HG03175 (cell line): ENCODE data around the gene SERINC1.
"Not testable (repeated sequence)": the region's sequence is repeated elsewhere in the genome, so short reads cannot be mapped to it uniquely, and the experiment has no call there.

Source experiments
- ATAC-seq: cut with Tn5 transposase; IDR thresholded peaks from one replicate; pipeline ENCODE4 v1.9.1; 2021; ENCODE audit warnings: mild to moderate bottlenecking, moderate library complexity; ENCODE audit not compliant: unreplicated experiment

Gene SERINC1

GRCh38 chr6:122471107-122472021 is at the start of gene SERINC1:
Gene SERINC1, minus strand, starts transcription at chr6:122471807. Its CDS starts 70 bp downstream, at chr6:122471737.
- peak; percentile 100 for ATAC-seq

- ATAC-seq = no peak
These were observed 39.8 kb upstream of the SERINC1 start for GRCh38 chr6:122511193-122511924.

- ATAC-seq = not testable (repeated sequence)
These were observed 33.6 kb upstream of the SERINC1 start for GRCh38 chr6:122505170-122505569.

GRCh38 chr6:122501475-122501874 is 29.9 kb upstream of the SERINC1 start:
- no peak for ATAC-seq

GRCh38 chr6:122495612-122496011 is 24.0 kb upstream of the SERINC1 start:
- ATAC-seq = peak; percentile 72

- no peak for ATAC-seq
These were observed 23.2 kb upstream of the SERINC1 start for GRCh38 chr6:122494665-122495272.

GRCh38 chr6:122491919-122492555 is 20.4 kb upstream of the SERINC1 start:
- ATAC-seq = peak; percentile 83

GRCh38 chr6:122490607-122491006 is 19.0 kb upstream of the SERINC1 start:
- ATAC-seq = no peak

- peak; percentile 79 for ATAC-seq
These were observed 13.2 kb upstream of the SERINC1 start for GRCh38 chr6:122484760-122485159.

GRCh38 chr6:122482750-122483080 is 11.1 kb upstream of the SERINC1 start:
- ATAC-seq = no peak

- ATAC-seq = no peak
These were observed 4.5 kb upstream of the SERINC1 start for GRCh38 chr6:122476131-122476530.

- ATAC-seq = peak; percentile 51
These were observed 374 bp upstream of the SERINC1 start for GRCh38 chr6:122472022-122472340.

GRCh38 chr6:122461885-122462284 is 9.7 kb downstream of the SERINC1 start:
- ATAC-seq = no peak

GRCh38 chr6:122459865-122460416 is 11.7 kb downstream of the SERINC1 start:
- ATAC-seq = not testable (repeated sequence)

- ATAC-seq = no peak
These were observed 12.4 kb downstream of the SERINC1 start for GRCh38 chr6:122459240-122459639.

- no peak for ATAC-seq
These were observed 13.5 kb downstream of the SERINC1 start for GRCh38 chr6:122458087-122458486.

- ATAC-seq = not testable (repeated sequence)
These were observed 16.5 kb downstream of the SERINC1 start for GRCh38 chr6:122455116-122455515.

GRCh38 chr6:122454673-122455072 is 16.9 kb downstream of the SERINC1 start:
- ATAC-seq = no peak

GRCh38 chr6:122452509-122452908 is 19.1 kb downstream of the SERINC1 start:
- ATAC-seq = no peak

GRCh38 chr6:122449069-122449468 is 22.5 kb downstream of the SERINC1 start:
- ATAC-seq = no peak

- no peak for ATAC-seq
These were observed 26.3 kb downstream of the SERINC1 start for GRCh38 chr6:122445274-122445673.
